ENCODE measurements around the gene TLL2.

Gene TLL2

GRCh38 chr10:96505150-96506136 is 8.3 kb downstream of the TLL2 start:
- no peak for DNase-seq

GRCh38 chr10:96502561-96503282 is 11.0 kb downstream of the TLL2 start:
- DNase-seq: no peak

GRCh38 chr10:96501985-96502384 is 11.7 kb downstream of the TLL2 start:
- no peak for DNase-seq

- no peak for DNase-seq
Measured at GRCh38 chr10:96500519-96500918, 13.2 kb downstream of the TLL2 start.

GRCh38 chr10:96500050-96500449 is 13.7 kb downstream of the TLL2 start:
- no peak for DNase-seq

- DNase-seq: no peak
Measured at GRCh38 chr10:96497391-96497790, 16.3 kb downstream of the TLL2 start.

GRCh38 chr10:96496281-96496925 is 17.3 kb downstream of the TLL2 start:
- no peak for DNase-seq

- no peak for DNase-seq
Measured at GRCh38 chr10:96495544-96495943, 18.2 kb downstream of the TLL2 start.

GRCh38 chr10:96494694-96495093 is 19.0 kb downstream of the TLL2 start:
- no peak for DNase-seq

- DNase-seq: no peak
Measured at GRCh38 chr10:96493871-96494525, 19.7 kb downstream of the TLL2 start.

- no peak for DNase-seq
Measured at GRCh38 chr10:96493254-96493653, 20.5 kb downstream of the TLL2 start.

- no peak for DNase-seq
Measured at GRCh38 chr10:96491303-96491702, 22.4 kb downstream of the TLL2 start.

- no peak for DNase-seq
Measured at GRCh38 chr10:96488161-96488935, 25.4 kb downstream of the TLL2 start.

GRCh38 chr10:96482815-96483588 is 30.7 kb downstream of the TLL2 start:
- no peak for DNase-seq

GRCh38 chr10:96478355-96478754 is 35.4 kb downstream of the TLL2 start:
- no peak for DNase-seq

GRCh38 chr10:96473866-96474265 is 39.9 kb downstream of the TLL2 start:
- DNase-seq: no peak

- peak; percentile 34 for DNase-seq
Measured at GRCh38 chr10:96470116-96470743, 43.5 kb downstream of the TLL2 start.

GRCh38 chr10:96468845-96469244 is 44.9 kb downstream of the TLL2 start:
- no peak for DNase-seq

- no peak for DNase-seq
Measured at GRCh38 chr10:96465599-96465998, 48.1 kb downstream of the TLL2 start.

- DNase-seq: no peak
Measured at GRCh38 chr10:96463562-96463961, 50.2 kb downstream of the TLL2 start.
